ENCODE results near the gene SUPT16H. TPM values are rescaled to one million over a fixed set of nuclear protein-coding genes. Genes with fewer than 3 reads are reported as not detected.

SUPT16H gene
- total RNA-seq (2022; extraction: Qiagen RNA extraction; ENCODE audit: low read depth), result 103 to 133 TPM (median 108 TPM) in 5 replicates

DNA sequence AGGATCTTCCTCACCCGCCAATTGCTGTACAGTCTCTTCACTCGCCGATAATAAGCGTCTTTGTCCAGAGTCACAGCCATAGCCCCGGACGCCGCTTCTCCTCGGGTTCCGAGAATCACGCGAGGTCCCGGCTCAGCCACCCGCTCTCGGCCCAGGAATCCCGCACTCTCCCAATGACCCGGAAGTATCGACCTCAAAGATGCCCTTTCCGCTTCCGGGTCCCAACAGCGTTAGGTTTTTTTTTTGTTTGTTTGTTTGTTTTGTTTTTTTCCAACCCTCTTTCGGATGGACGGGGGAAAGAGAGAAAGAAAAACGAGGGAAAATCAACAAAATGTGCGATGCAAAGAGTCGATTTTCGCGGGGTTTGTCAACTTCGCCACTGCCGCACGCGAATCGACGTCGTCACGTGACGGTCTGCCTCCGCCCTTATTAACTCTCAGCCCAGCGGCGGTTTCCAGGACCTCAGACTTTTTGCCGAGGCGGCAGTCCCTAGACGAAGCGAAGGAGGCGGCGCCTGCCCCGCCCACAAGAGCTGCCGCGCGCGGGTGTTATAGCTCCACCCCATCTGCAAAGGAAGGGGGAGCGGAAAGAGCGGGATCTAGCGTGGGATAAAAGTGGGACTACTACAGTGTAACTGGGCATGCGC lies at the start of gene SUPT16H:
TSS of gene SUPT16H (minus strand) at position 172 of the 646 bp plus-strand sequence. CDS start at position 80, 92 bp downstream.

Other genes with a start within 250 kb of the SUPT16H start
- gene OR5AU1, start 228.0 kb downstream of the SUPT16H start, total RNA-seq (2022; extraction: Qiagen RNA extraction; ENCODE audit: low read depth), result 0.02 TPM in 1 of 5 replicates, not detected in the others
- 789 to 1,071 TPM (median 851 TPM) in 5 replicates for gene HNRNPC, start 114.6 kb downstream of the SUPT16H start, total RNA-seq (2022; extraction: Qiagen RNA extraction; ENCODE audit: low read depth)
- 0.21 to 0.51 TPM (median 0.34 TPM) in 5 replicates for gene RPGRIP1, start 103.9 kb downstream of the SUPT16H start, total RNA-seq (2022; extraction: Qiagen RNA extraction; ENCODE audit: low read depth)
- 38.5 to 43.6 TPM (median 42.0 TPM) in 5 replicates for gene CHD8, start 72.1 kb upstream of the SUPT16H start, total RNA-seq (2022; extraction: Qiagen RNA extraction; ENCODE audit: low read depth)
- gene RAB2B, start 92.9 kb upstream of the SUPT16H start, total RNA-seq (2022; extraction: Qiagen RNA extraction; ENCODE audit: low read depth), result 12.7 to 15.7 TPM (median 14.4 TPM) in 5 replicates
- gene TOX4, start 93.2 kb upstream of the SUPT16H start, total RNA-seq (2022; extraction: Qiagen RNA extraction; ENCODE audit: low read depth), result 59.5 to 73.5 TPM (median 68.8 TPM) in 5 replicates
- 46.3 to 56.0 TPM (median 54.7 TPM) in 5 replicates for gene METTL3, start 127.3 kb upstream of the SUPT16H start, total RNA-seq (2022; extraction: Qiagen RNA extraction; ENCODE audit: low read depth)
- 0.63 to 1.6 TPM (median 1.1 TPM) in 5 replicates for gene SALL2, start 142.3 kb upstream of the SUPT16H start, total RNA-seq (2022; extraction: Qiagen RNA extraction; ENCODE audit: low read depth)
- gene OR10G3, start 196.1 kb upstream of the SUPT16H start, total RNA-seq (2022; extraction: Qiagen RNA extraction; ENCODE audit: low read depth), result not detected in 5 replicates